HG02610 (cell line): Measurements from ENCODE around the gene CCT3.
"Not testable (repeated sequence)": the region's sequence is repeated elsewhere in the genome, so short reads cannot be mapped to it uniquely, and the experiment has no call there.

Experiments used
- ATAC-seq: cut with Tn5 transposase; IDR thresholded peaks from one replicate; pipeline ENCODE4 v1.9.1; 2021; ENCODE audit warnings: mild to moderate bottlenecking, moderate library complexity; ENCODE audit not compliant: unreplicated experiment

CCT3 gene

GRCh38 chr1:156368889-156369684 is 31.0 kb upstream of the CCT3 start, which contains the start of gene RHBG:
RHBG (plus strand) TSS chr1:156369211; CDS start chr1:156369250, 39 bp downstream.
- no peak for ATAC-seq

GRCh38 chr1:156368157-156368658 is 30.1 kb upstream of the CCT3 start:
- ATAC-seq = no peak

GRCh38 chr1:156367383-156368156 is 29.5 kb upstream of the CCT3 start:
- ATAC-seq = no peak

- no peak for ATAC-seq
Measured at GRCh38 chr1:156366378-156367166, 28.5 kb upstream of the CCT3 start.

- no peak for ATAC-seq
Measured at GRCh38 chr1:156365754-156366153, 27.7 kb upstream of the CCT3 start.

GRCh38 chr1:156360534-156360933 is 22.4 kb upstream of the CCT3 start:
- ATAC-seq = no peak

- ATAC-seq = no peak
Measured at GRCh38 chr1:156359973-156360372, 21.9 kb upstream of the CCT3 start.

- no peak for ATAC-seq
Measured at GRCh38 chr1:156359249-156359648, 21.2 kb upstream of the CCT3 start.

- ATAC-seq = no peak
Measured at GRCh38 chr1:156358641-156359040, 20.5 kb upstream of the CCT3 start.

- no peak for ATAC-seq
Measured at GRCh38 chr1:156357977-156358376, 19.9 kb upstream of the CCT3 start.

- ATAC-seq = peak; percentile 55
Measured at GRCh38 chr1:156356875-156357534, 18.9 kb upstream of the CCT3 start.

- ATAC-seq = no peak
Measured at GRCh38 chr1:156356262-156356874, 18.3 kb upstream of the CCT3 start.

GRCh38 chr1:156352481-156352880 is 14.4 kb upstream of the CCT3 start:
- ATAC-seq = not testable (repeated sequence)

- no peak for ATAC-seq
Measured at GRCh38 chr1:156347331-156347730, 9.2 kb upstream of the CCT3 start.

- ATAC-seq = no peak
Measured at GRCh38 chr1:156346636-156347035, 8.5 kb upstream of the CCT3 start.

- ATAC-seq = not testable (repeated sequence)
Measured at GRCh38 chr1:156346035-156346434, 7.9 kb upstream of the CCT3 start.

GRCh38 chr1:156344409-156344808 is 6.3 kb upstream of the CCT3 start:
- ATAC-seq = no peak

- no peak for ATAC-seq
Measured at GRCh38 chr1:156342166-156342955, 4.3 kb upstream of the CCT3 start.

- peak; percentile 18 for ATAC-seq
Measured at GRCh38 chr1:156337888-156338179, 258 bp downstream of the CCT3 start.
